NCI-H2196 (cell line): ENCODE results near the gene RBM38.

Experiments used
- DNase-seq: peaks from one replicate; lab custom pipeline; 2025; ENCODE audit not compliant: unreplicated experiment; lab: John Stamatoyannopoulos, UW

RBM38 gene

DNA sequence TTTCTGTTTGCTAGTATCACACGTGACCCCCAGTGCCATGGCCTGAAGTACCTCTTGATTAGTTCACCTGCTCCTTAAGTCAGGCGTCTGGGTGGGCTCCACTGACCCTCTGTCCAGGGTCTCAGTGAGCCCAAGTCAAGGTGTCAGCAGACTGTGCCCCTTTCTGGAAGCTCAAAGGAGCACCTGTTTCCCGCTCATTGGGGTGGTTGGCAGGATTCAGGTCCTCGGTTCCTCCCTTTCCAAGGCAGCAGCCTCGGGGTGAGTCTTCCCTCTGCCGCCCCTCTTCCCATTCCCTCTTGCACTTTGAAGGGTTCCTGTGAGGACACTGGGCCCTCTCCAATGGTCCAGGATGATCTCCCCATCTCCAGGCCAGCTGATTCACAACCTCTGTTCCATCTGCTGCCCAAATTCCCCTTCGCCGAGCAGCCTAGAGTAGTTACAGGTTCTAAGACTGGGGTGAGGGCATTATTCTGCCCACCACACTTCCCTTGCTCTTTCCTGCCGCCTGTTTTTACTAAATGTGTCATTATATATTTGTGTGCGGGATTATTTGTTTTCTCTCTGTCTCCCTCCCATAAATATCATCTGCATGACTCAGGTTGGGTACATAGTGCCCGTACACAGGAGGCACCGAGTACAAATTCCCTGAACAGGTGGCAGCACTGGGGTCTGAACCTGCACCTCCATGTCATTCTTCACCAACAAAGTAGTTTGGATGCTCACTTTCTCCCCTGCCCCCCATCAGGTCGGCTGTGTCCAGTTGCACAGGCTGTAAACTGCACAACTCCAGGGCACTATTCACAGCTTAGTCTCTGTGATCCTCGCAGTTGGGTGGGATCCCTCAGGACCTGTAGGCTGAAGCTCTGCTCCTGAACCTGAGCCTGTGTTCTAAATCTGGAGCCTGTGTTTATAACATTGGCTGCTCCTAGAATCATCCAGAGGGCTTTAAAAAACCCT lies 58.5 kb downstream of the RBM38 start:
- no peak for DNase-seq

DNA sequence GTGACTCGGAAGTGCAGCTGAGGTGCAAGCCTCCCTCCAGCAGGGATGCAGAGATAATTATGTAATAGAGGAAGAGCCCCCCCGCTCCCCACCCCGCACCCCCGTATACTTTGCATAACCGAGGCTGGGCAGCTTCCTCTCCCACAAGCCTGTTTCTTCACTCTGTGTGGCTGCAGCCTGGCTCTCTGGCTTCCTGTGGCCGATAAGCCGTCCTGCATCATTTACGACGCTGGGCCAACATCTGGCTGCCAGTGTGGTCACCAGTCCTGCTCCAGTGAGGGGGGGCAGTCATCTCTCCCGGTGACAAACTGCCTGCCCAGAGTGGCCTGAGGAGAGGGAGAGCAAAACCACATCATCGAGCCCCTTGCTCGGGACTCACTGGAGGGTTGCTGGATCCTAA lies 59.2 kb downstream of the RBM38 start:
- no peak for DNase-seq

DNA sequence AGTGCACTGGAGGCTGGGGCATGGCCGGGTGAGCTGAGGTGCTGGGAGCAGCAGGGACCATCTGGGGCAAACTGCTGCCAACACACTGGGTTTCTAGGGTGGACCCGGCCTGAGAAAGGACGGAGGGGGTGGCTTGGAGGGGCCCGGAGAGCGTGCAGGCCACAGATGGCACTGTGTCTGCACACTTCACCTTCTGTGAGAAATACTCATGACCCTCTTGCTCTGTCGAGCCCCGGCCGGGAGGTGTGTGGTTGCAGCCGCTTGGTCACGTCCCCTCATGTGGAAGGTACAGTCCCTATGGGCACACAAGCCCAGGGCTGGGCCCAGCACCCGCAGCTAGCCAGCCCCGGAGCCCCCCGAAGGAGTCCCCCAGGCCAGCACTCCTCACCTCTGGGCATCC lies 59.7 kb downstream of the RBM38 start:
- DNase-seq: no peak

DNA sequence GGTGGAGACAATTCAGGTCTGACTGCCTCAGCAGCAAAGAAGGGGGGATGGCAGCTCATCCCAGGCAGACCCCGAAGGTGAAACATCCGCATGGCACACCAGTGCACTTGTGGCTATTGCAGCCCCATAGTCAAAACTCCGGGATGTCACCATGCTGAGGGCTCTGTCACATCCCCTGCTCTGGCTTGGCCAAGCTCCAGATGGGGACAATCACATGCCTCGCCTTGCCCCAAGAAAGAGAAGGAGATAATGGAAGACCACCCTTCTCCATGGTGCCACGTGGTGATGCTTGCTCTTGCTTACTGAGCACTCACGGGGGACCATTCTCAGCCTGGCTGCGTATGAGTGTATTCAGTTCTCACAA lies 60.2 kb downstream of the RBM38 start:
- DNase-seq: no peak

DNA sequence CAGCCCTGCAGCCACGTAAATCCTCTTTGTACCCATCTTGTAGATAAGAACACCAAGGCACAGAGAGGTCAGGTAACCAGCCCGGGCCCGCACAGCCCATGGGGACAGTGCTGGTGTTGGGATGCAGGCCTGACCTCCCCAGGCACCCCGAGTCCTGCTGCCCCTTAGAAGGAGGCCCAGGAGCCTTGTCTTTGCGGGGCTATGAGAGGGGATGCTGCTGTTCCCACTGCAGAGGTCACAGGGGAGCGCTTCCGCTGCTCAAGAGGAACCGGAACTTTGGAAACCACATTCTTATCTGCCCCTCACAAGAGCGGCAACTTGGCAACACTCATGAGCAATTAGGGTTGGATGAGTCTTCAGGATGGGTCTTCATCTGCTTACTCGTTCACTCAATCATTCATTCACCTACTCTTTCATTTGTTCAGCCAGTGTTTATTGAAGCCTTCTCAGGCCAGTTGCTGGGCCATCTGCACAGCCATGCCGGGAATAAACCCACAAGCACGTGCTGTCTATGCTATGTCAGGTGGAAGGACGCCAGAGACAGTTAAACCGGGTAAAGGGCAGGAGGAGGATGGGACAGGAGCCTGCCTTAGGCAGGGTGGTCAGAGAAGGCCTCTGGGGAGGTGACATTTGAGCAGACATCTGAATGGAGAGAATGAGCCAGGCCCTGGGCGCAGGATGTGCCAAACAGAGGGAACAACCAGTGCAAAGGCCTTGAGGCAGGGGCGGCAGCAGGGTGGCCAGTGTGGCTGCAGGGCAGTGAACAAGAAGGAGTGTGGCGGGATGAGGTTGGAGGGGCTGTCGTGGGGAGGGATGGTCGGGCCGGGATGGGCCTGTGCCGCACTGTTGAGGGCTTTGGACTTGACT lies 60.8 kb downstream of the RBM38 start:
- no peak for DNase-seq

DNA sequence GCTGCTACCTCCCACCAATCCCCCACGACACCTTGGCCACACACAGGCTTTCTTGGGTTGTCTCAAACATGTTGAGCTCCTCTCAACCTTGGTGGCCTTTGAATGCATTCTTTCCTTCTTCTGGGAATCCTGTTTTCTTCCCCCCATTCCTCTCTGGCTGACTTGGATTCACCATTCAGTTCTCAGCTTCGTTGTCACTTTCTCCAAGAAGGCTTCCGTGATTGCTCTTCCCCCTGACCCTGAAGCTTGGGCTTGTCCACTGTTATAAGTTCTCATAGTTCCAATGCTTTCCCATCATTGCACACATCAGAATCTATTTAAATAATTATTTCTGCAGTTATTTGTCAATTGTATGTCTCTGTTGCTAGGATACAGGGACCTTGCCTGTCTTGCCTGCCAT lies 64.2 kb downstream of the RBM38 start:
- DNase-seq: no peak

DNA sequence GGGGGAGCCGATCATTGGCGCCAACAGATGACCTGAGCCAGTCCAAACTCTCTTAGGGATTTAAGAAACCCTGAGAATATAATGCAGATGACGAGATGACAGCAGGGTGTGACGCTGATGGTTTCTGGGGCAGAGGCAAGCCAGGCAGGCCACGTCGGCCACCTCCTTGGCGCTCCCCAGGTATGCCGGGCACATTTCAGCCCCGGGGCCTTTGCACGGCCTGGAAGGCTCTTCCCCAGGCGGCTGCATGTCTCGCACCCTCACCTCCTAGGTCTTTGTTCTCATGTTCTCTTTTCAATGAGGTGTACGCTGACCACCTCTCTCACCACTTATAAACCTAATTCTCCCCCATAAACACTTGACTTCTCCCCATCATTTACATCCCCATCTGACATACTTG lies 64.9 kb downstream of the RBM38 start:
- no peak for DNase-seq

DNA sequence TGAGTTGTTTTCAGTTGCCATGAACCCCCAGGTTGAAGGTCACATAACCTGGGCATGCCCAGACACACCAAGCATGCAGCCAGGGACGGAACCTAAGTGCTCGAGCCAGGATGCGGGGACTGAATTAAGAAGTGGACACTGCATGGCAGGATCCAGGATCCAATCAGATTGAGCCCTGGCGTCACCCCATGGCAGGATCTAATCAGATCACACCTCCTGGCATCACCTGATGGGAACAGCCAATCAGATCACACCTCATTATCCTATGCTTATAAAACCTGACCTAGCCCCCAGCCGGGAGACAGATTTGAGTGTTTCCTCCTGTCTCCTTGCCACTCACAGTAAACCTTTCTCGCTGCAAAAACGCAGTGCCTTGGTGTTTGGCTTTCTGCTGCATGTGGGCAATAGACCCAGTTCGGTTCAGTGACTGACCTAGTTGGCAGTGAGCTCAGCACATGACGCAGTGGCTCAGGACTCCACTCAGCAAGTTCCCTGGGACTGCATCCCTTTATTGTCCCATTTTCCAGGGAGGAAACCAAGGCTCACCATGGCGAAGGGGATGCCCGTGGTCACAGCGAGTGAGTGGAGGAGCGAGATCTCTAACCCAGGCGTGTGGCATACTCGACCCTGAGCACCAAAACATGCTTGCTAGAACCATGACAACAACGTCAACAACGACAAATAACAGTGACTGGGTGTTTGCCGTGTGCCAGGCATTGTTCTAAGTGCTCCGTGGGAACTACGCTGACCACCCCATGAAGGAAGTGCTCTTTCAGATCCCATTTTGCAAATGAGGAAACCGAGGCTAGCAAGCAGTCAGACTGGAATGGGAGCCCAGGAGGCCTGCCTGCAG lies 66.3 kb downstream of the RBM38 start:
- DNase-seq: peak; percentile 15

DNA sequence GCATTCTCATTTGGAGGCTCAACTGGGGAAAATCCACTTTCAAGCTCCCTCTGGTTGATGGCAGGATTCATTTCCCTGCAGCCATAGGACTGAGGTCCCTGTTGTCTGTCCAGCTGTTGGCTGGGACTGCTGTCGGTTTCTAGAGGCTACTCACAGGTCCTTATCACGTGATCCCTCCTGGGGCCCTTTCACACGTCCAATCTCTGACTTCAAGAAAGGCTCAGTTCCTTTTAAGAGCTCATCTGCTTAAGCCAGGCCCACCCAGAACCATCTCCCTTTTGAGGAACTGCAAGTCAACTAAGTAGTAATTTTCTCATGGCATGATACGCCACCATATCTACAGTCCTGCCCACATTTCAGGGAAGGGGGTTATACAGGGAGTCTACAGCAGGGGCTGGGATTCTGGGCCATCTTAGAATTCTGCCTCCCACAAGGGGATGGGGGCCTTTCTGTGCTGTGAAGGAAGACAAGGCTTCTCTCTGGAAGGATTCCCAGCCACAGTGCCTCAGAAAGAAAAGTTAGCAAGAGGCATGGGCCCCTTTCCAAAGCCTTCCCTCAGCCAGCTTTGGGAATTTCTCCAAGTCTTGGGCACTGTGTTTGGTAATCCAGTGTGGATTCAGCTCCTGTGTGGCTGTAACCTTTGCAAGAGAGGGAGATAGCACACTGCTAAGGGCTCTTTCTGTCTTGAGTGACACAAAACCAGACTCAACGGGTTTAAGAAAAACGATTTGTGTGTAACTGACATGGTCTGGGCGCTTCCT lies 67.4 kb downstream of the RBM38 start:
- no peak for DNase-seq
